Ovary (tissue), 9 donors: ENCODE measurements around the gene LDB3. TPM values are rescaled to one million over a fixed set of nuclear protein-coding genes. Genes with fewer than 3 reads are reported as not detected.

ENCODE experiments used
- DNase-seq, 5 donors: peaks; one replicate each; pipeline ENCODE4 v3.0.0-alpha.2; 2019 to 2020
- H3K27ac ChIP-seq, 2 donors: fragments of 200-600 bp; one replicate each; pipeline versions ENCODE4 v1.5.1 to v1.8.0; 2019 to 2022
- H3K27me3 ChIP-seq: fragments of 200-600 bp; one replicate; pipeline ENCODE4 v1.8.0; 2022
- H3K36me3 ChIP-seq: fragments of 200-600 bp; sonication (generic); one replicate; pipeline ENCODE4 v1.5.1; 2019
- H3K4me1 ChIP-seq: one replicate; pipeline ENCODE4 v1.8.1; 2013; ENCODE audit warnings: mild to moderate bottlenecking, moderate library complexity; ENCODE audit not compliant: insufficient read depth
- H3K4me3 ChIP-seq: fragments of 200-600 bp; sonication (generic); one replicate; pipeline ENCODE4 v1.5.1; 2017
- H3K9me3 ChIP-seq, 2 donors: fragments of 200-600 bp in 1 of 2; sonication (generic) in 1 of 2; one replicate each; pipeline versions ENCODE4 v1.5.1 to v1.8.1; 2013 to 2019; ENCODE audit warnings: mild to moderate bottlenecking in 1 of 2, moderate library complexity in 1 of 2
- EP300 ChIP-seq: sonication (generic); formaldehyde crosslinking; IDR thresholded peaks from one replicate; pipeline ENCODE4 v1.6.1; 2017; ENCODE audit warnings: antibody characterized with exemption
- POLR2A ChIP-seq: fragments of 450-650 bp; IDR thresholded peaks from one replicate; pipeline ENCODE4 v1.6.1; 2017; ENCODE audit warnings: antibody characterized with exemption, mild to moderate bottlenecking, moderate library complexity
- WGBS, 3 donors: extraction: QIAGEN DNeasy Blood & Tissue Kit in 1 of 3; methylation state at CpG; one replicate each; pipeline versions ENCODE4 v1.1.5 to v1.1.7; 2013 to 2017; 5-methylcytosine and 5-hydroxymethylcytosine counted together
- intact Hi-C, 4 donors: fragments of 100-400 bp; cut with DNase I; formaldehyde crosslinking; loops; one replicate each; pipeline versions ENCODE4 v1.11.0 to v1.15.1; 2022 to 2023
- polyA plus RNA-seq, 2 donors: library from polyadenylated mRNA; stranded (reverse); fragments of 200-250 nt in 1 of 2; fragments of 350-450 nt in 1 of 2; fragmentation: Illumina TruSeq in 1 of 2; extraction: RNeasy Lipid Tissue Mini Kit (QIAGEN cat#74804) in 1 of 2; gene quantifications; one replicate each; pipeline ENCODE4 v1.2.3, GENCODE V29; 2013 to 2014
- total RNA-seq, 7 donors: library from RNA; depleted of rRNA in 2 of 7; stranded (reverse); fragments of >200 nt in 2 of 7; fragmentation: NEBNext Ultra II Directional in 3 of 7; extraction: Animal tissue kit (Norgen Biotek cat#: 25700) in 3 of 7; gene quantifications; one replicate each; pipeline versions ENCODE4 v1.1.0 to v1.2.4, GENCODE V29; 2016 to 2023
- TF ChIP-seq, protein P1 (sequence below), 3 donors: fragments of 450-650 bp in 2 of 3; fragments of 200-600 bp in 1 of 3; IDR thresholded peaks; one replicate each; pipeline versions ENCODE4 v1.5.1 to v1.8.0; 2016 to 2022; ENCODE audit warnings: antibody characterized with exemption in 3 of 3, mild to moderate bottlenecking in 1 of 3
- donor health status: DM: no; HTN: no; CAD: no; lungs with moderate emphysema.
- donor health status: DM: no; HTN: no; CAD: no.
- donor health status: Bipolar disorder and iron deficiency.
- donor health status: DM: yes; HTN: yes; CAD: no.
- donor health status: DM: no; HTN: no; CAD: no.
- donor health status: DM: yes; HTN: yes; CAD: no.

Gene LDB3
- total and polyA plus RNA-seq, 9 donors: 1.5 to 12.9 (median 3.6) TPM

DNA sequence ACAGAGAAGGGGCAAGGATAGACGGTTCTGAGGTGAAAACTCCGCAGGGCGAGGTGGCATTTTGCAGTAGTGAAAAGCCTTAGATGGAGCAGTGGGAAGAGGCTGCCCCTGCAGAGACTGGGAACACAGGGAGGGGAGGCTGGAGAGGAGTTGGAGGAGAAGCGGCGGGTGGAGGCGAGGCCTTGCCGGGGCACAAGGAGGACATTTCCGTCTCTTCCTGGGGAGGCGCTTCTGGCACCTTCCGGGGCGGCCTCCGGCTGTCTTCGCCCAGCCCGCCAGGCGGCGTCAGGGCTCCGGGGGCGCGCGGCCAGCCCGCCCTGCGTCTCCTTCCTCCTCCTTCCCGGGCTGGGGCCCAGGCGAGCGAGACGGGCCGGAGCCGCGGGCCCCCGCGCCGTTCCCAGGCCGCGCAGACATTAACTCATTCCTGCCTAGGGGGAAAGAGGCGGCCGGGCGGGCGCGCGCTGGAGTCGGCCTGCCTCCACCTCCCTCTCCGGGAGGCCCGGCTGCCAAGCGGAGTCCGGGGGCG lies 42.7 kb downstream of the LDB3 start:
- Histone ChIP-seq H3K36me3 (no peaks in the 10 kb centered on the region), H3K27ac (peak overlapping the region; percentile 88 to 94), H3K27me3 (no peaks in the 10 kb centered on the region), H3K9me3 (no peaks in the 10 kb centered on the region), H3K4me1 (peaks cover 5% of the 10 kb centered on the region), H3K4me3 (peak overlapping the region; percentile 85)
- TF ChIP-seq POLR2A: peak; percentile 75
- TF ChIP-seq, protein P1, sequence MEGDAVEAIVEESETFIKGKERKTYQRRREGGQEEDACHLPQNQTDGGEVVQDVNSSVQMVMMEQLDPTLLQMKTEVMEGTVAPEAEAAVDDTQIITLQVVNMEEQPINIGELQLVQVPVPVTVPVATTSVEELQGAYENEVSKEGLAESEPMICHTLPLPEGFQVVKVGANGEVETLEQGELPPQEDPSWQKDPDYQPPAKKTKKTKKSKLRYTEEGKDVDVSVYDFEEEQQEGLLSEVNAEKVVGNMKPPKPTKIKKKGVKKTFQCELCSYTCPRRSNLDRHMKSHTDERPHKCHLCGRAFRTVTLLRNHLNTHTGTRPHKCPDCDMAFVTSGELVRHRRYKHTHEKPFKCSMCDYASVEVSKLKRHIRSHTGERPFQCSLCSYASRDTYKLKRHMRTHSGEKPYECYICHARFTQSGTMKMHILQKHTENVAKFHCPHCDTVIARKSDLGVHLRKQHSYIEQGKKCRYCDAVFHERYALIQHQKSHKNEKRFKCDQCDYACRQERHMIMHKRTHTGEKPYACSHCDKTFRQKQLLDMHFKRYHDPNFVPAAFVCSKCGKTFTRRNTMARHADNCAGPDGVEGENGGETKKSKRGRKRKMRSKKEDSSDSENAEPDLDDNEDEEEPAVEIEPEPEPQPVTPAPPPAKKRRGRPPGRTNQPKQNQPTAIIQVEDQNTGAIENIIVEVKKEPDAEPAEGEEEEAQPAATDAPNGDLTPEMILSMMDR (IDR thresholded peaks at IDR 0.05): peak; percentile 84 to 97 (median 95)
- no peak for TF ChIP-seq EP300
- intact Hi-C loops: loop anchor here in 3 of 4 donors (2.0 to 5.0 kb wide), 3 partner anchors 46 to 186 kb away; partner anchors contain the start of gene BMPR1A (in 2 of the 3)
- WGBS, 3 donors: 3 to 7% (median 7%) methylated on average over 24 to 46 of the region's 46 CpGs
- peak; percentile 89 to 94 (median 92) for DNase-seq

DNA sequence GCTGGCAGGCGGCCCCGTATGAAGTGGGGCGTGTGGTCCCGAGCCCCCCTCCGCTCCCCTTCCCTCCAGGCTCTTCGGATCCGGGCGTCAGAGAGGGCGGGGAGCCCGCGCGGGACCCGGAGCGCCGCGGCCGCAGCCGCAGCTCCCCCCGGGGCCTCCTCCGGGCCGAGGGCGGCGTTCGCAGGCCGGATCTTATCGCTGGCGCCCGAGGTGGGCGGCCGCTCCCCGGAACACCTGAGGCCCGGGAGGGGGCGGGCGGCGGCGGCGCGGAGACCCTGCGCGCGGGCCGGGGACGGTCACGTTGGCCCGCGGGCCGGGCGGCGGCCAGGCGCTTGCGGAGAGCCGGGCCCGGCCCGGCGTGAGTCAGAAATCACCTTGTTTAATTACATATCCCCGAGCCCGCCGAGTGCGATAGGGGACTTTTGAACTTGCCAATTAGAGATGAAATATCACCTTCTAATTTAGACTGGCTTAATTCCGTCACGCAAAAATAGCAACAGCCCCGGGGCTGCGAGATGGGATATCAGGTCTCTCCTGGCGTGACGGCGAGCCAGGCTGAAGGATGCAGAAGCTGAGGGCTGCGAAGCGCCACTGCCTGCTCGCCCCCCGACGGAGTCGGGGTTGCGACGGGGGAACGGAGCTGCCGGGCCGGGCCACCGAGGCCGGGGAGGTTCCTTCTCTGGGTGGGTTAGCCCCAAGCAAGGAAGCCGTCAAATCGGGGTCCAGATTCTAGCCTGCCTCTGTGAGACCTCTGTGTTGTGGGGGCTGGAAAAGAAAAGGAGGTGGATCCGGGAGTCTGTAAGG lies 43.4 kb downstream of the LDB3 start:
- no peaks in the 10 kb centered on the region for H3K27me3 ChIP-seq
- H3K9me3 ChIP-seq: no peaks in the 10 kb centered on the region
- no peaks in the 10 kb centered on the region for H3K36me3 ChIP-seq
- H3K4me1 ChIP-seq: peaks cover 5% of the 10 kb centered on the region
- H3K27ac ChIP-seq: peak overlapping the region; percentile 88 to 94
- intact Hi-C loops: loop anchor here in 3 of 4 donors (2.0 to 5.0 kb wide), 3 partner anchors 45 to 186 kb away; partner anchors contain the start of gene BMPR1A (in 2 of the 3)
- TF ChIP-seq, protein P1 (IDR thresholded peaks at IDR 0.05): no peak
- no peak for TF ChIP-seq POLR2A
- no peak for TF ChIP-seq EP300
- DNase-seq: peak; percentile 50 to 69 (median 62)
- H3K4me3 ChIP-seq: peak overlapping the region; percentile 85
- 0 to 1% (median 1%) methylated on average over 64 to 82 of the region's 82 CpGs for WGBS, 3 donors

DNA sequence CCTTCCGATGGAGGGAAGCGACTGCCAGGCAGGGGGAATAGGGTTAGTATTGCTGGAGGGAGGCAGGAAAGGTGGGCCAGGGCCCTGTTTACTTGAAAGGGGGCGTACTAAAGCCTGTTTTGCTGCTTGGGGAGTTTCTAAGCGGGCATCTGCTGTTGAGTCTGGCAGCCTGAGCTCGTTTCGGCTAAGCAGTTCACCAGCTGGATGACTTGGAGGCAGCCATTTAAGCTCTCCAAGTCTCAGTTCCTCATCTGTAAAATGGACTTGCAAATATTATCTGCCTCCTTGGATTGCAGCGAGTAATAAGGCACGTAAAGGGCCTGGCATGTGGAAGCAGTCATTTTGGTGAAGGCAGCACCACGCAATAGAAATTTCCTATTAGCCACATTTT lies 44.0 kb downstream of the LDB3 start:
- Histone ChIP-seq H3K27ac (peak overlapping the region; percentile 88 to 94), H3K4me3 (peak overlapping the region; percentile 85), H3K4me1 (peaks cover 5% of the 10 kb centered on the region), H3K9me3 (no peaks in the 10 kb centered on the region), H3K36me3 (no peaks in the 10 kb centered on the region), H3K27me3 (no peaks in the 10 kb centered on the region)
- intact Hi-C loops: loop anchor here in 3 of 4 donors (5.0 kb wide), 2 partner anchors 45 to 185 kb away; partner anchors contain the start of gene BMPR1A (in 1 of the 3)
- TF ChIP-seq, protein P1 (IDR thresholded peaks at IDR 0.05): no peak
- TF ChIP-seq EP300: no peak
- no peak for TF ChIP-seq POLR2A
- WGBS, 3 donors: 24 to 28% (median 25%) methylated on average over 9 of the region's 9 CpGs
- no peak for DNase-seq

DNA sequence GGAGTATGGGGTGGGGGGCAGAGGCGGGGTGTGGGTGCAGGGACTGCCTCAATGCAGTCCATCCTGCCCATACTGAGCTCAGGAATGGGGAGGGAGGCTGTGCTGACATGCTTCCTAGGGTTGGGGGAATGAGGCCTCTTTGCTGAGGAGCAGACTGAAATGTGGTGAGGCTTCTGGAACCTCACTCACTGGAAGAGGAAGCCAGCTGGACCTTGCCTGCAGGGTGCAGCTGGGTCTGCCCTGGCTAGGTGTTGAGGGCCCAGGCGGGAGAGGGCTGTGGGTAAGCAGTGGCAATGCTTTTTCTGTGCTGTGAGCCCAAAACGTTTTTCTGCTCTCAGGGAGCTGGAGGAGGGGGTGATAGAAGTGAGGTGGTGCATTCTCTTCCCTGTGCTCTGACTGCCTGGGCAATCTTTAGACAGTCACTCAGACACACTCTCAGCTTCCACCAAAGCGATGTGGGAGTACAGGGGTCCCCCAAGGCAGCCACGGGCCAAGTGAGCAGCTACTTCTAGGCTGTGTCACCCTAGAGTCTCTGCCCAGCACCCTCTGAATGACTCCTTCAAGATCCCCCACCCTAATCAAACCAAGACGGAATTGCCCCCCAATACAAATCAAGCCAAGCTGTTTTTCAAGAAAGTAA lies 47.0 kb downstream of the LDB3 start:
- Histone ChIP-seq H3K36me3 (no peaks in the 10 kb centered on the region), H3K27ac (no peak overlapping the region), H3K4me1 (peaks cover 5% of the 10 kb centered on the region), H3K4me3 (no peak overlapping the region), H3K27me3 (no peaks in the 10 kb centered on the region), H3K9me3 (no peaks in the 10 kb centered on the region)
- WGBS, 3 donors: 60 to 74% (median 70%) methylated on average over 6 of the region's 6 CpGs
- intact Hi-C loops: no loop called here
- no peak for DNase-seq
- TF ChIP-seq EP300 (no peak), POLR2A (no peak)
- TF ChIP-seq, protein P1 (IDR thresholded peaks at IDR 0.05): no peak
